GM21360 (cell line): ENCODE results near the gene UPK1B.

Experiments
- ATAC-seq: cut with Tn5 transposase; IDR thresholded peaks from one replicate; pipeline ENCODE4 v1.9.1; 2021; ENCODE audit warnings: mild to moderate bottlenecking, moderate library complexity; ENCODE audit not compliant: unreplicated experiment

The UPK1B gene

GRCh38 chr3:119175872-119176756, 2.7 kb downstream of the UPK1B start:
- ATAC-seq, result no peak

GRCh38 chr3:119176778-119177177, 3.4 kb downstream of the UPK1B start:
- no peak for ATAC-seq

- no peak for ATAC-seq
Observed at GRCh38 chr3:119177321-119177720, 3.9 kb downstream of the UPK1B start.

GRCh38 chr3:119181765-119182164, 8.4 kb downstream of the UPK1B start:
- no peak for ATAC-seq

- no peak for ATAC-seq
Observed at GRCh38 chr3:119184111-119184510, 10.7 kb downstream of the UPK1B start.

GRCh38 chr3:119184796-119185570, 11.6 kb downstream of the UPK1B start:
- ATAC-seq, result no peak

GRCh38 chr3:119187266-119187665, 13.9 kb downstream of the UPK1B start:
- no peak for ATAC-seq

GRCh38 chr3:119191800-119192199, 18.4 kb downstream of the UPK1B start:
- ATAC-seq, result no peak

- ATAC-seq, result no peak
Observed at GRCh38 chr3:119194237-119195150, 21.1 kb downstream of the UPK1B start.

- no peak for ATAC-seq
Observed at GRCh38 chr3:119195151-119195476, 21.7 kb downstream of the UPK1B start.

GRCh38 chr3:119195911-119196310, 22.5 kb downstream of the UPK1B start:
- no peak for ATAC-seq

- ATAC-seq, result no peak
Observed at GRCh38 chr3:119205209-119205608, 31.8 kb downstream of the UPK1B start.

GRCh38 chr3:119205685-119206084, 32.3 kb downstream of the UPK1B start:
- ATAC-seq, result no peak

- no peak for ATAC-seq
Observed at GRCh38 chr3:119206611-119207511, 33.5 kb downstream of the UPK1B start.

- ATAC-seq, result no peak
Observed at GRCh38 chr3:119207512-119207875, 34.1 kb downstream of the UPK1B start.

- no peak for ATAC-seq
Observed at GRCh38 chr3:119211193-119211592, 37.8 kb downstream of the UPK1B start.

- no peak for ATAC-seq
Observed at GRCh38 chr3:119211803-119212202, 38.4 kb downstream of the UPK1B start.

GRCh38 chr3:119219069-119219468, 45.7 kb downstream of the UPK1B start:
- ATAC-seq, result peak; percentile 100

- no peak for ATAC-seq
Observed at GRCh38 chr3:119220198-119220597, 46.8 kb downstream of the UPK1B start.

- ATAC-seq, result no peak
Observed at GRCh38 chr3:119220970-119221667, 47.7 kb downstream of the UPK1B start.
